Measurements from ENCODE around the gene CFAP99.

Gene CFAP99

GRCh38 chr4:2442175-2442993, 23.6 kb downstream of the CFAP99 start:
- TF ChIP-seq CREB1 (IDR thresholded peaks at IDR 0.05; ENCODE audit: low read depth) (no peak), TCF12 (IDR thresholded peaks at IDR 0.05; ENCODE audit: low read depth) (no peak), RAD21 (IDR thresholded peaks at IDR 0.05; ENCODE audit: low read depth) (no peak), YY1 (IDR thresholded peaks at IDR 0.05; ENCODE audit: low read depth) (no peak), FOXM1 (IDR thresholded peaks at IDR 0.05; ENCODE audit: borderline replicate concordance, low read depth) (no peak), TAF1 (IDR thresholded peaks at IDR 0.05; ENCODE audit: low read depth) (no peak), EP300 (IDR thresholded peaks at IDR 0.05; ENCODE audit: borderline replicate concordance) (no peak)

- TF ChIP-seq EP300 (IDR thresholded peaks at IDR 0.05; ENCODE audit: borderline replicate concordance) (no peak), MAX (IDR thresholded peaks at IDR 0.05) (no peak), CREB1 (IDR thresholded peaks at IDR 0.05; ENCODE audit: low read depth) (no peak), REST (IDR thresholded peaks at IDR 0.05; ENCODE audit: low read depth) (no peak), TAF1 (IDR thresholded peaks at IDR 0.05; ENCODE audit: low read depth) (no peak), YY1 (IDR thresholded peaks at IDR 0.05; ENCODE audit: low read depth) (no peak), RAD21 (IDR thresholded peaks at IDR 0.05; ENCODE audit: low read depth) (no peak), TCF12 (IDR thresholded peaks at IDR 0.05; ENCODE audit: low read depth) (no peak), NFIC (IDR thresholded peaks at IDR 0.05) (no peak), FOXM1 (IDR thresholded peaks at IDR 0.05; ENCODE audit: borderline replicate concordance, low read depth) (no peak), EGR1 (IDR thresholded peaks at IDR 0.05) (no peak), CEBPB (IDR thresholded peaks at IDR 0.05) (no peak), USF1 (IDR thresholded peaks at IDR 0.05) (no peak), TEAD4 (IDR thresholded peaks at IDR 0.05) (no peak), ZBTB7A (IDR thresholded peaks at IDR 0.05; ENCODE audit: low read depth) (no peak)
Measured at GRCh38 chr4:2443061-2443730, 24.4 kb downstream of the CFAP99 start.

GRCh38 chr4:2443956-2444740, 25.4 kb downstream of the CFAP99 start:
- TF ChIP-seq USF1 (IDR thresholded peaks at IDR 0.05) (no peak), EP300 (IDR thresholded peaks at IDR 0.05; ENCODE audit: borderline replicate concordance) (no peak), TAF1 (IDR thresholded peaks at IDR 0.05; ENCODE audit: low read depth) (no peak), NFIC (IDR thresholded peaks at IDR 0.05) (no peak), YY1 (IDR thresholded peaks at IDR 0.05; ENCODE audit: low read depth) (no peak), CEBPB (IDR thresholded peaks at IDR 0.05) (no peak), TEAD4 (IDR thresholded peaks at IDR 0.05) (no peak), RAD21 (IDR thresholded peaks at IDR 0.05; ENCODE audit: low read depth) (no peak), FOXM1 (IDR thresholded peaks at IDR 0.05; ENCODE audit: borderline replicate concordance, low read depth) (no peak), CREB1 (IDR thresholded peaks at IDR 0.05; ENCODE audit: low read depth) (no peak), REST (IDR thresholded peaks at IDR 0.05; ENCODE audit: low read depth) (no peak), ZBTB7A (IDR thresholded peaks at IDR 0.05; ENCODE audit: low read depth) (no peak), EGR1 (IDR thresholded peaks at IDR 0.05) (no peak), TCF12 (IDR thresholded peaks at IDR 0.05; ENCODE audit: low read depth) (no peak), MAX (IDR thresholded peaks at IDR 0.05) (no peak)

GRCh38 chr4:2445130-2445529, 26.4 kb downstream of the CFAP99 start:
- TF ChIP-seq RAD21 (IDR thresholded peaks at IDR 0.05; ENCODE audit: low read depth) (no peak), TAF1 (IDR thresholded peaks at IDR 0.05; ENCODE audit: low read depth) (no peak), YY1 (IDR thresholded peaks at IDR 0.05; ENCODE audit: low read depth) (no peak)

- TF ChIP-seq FOXM1 (IDR thresholded peaks at IDR 0.05; ENCODE audit: borderline replicate concordance, low read depth) (no peak), NFIC (IDR thresholded peaks at IDR 0.05) (no peak), REST (IDR thresholded peaks at IDR 0.05; ENCODE audit: low read depth) (no peak), MAX (IDR thresholded peaks at IDR 0.05) (no peak), TEAD4 (IDR thresholded peaks at IDR 0.05) (no peak), TAF1 (IDR thresholded peaks at IDR 0.05; ENCODE audit: low read depth) (no peak), CEBPB (IDR thresholded peaks at IDR 0.05) (no peak), YY1 (IDR thresholded peaks at IDR 0.05; ENCODE audit: low read depth) (no peak), TCF12 (IDR thresholded peaks at IDR 0.05; ENCODE audit: low read depth) (no peak), CREB1 (IDR thresholded peaks at IDR 0.05; ENCODE audit: low read depth) (no peak), USF1 (IDR thresholded peaks at IDR 0.05) (no peak), ZBTB7A (IDR thresholded peaks at IDR 0.05; ENCODE audit: low read depth) (no peak), EP300 (IDR thresholded peaks at IDR 0.05; ENCODE audit: borderline replicate concordance) (no peak), RAD21 (IDR thresholded peaks at IDR 0.05; ENCODE audit: low read depth) (no peak), EGR1 (IDR thresholded peaks at IDR 0.05) (no peak)
Measured at GRCh38 chr4:2445571-2445970, 26.8 kb downstream of the CFAP99 start.
